HepG2 (cell line): ENCODE results near the gene DCTN3.

ENCODE experiments used
- CTCF ChIP-seq: sonication (generic); formaldehyde crosslinking; IDR thresholded peaks from 2 replicates; pipeline ENCODE4 v1.5.0; 2020; ENCODE audit warnings: mild to moderate bottlenecking, missing genetic modification reagents, moderate library complexity
- FOXK2 ChIP-seq: fragments of 450-650 bp; IDR thresholded peaks from 2 replicates; pipeline ENCODE4 v1.6.1; 2016
- POLR2A ChIP-seq, 2 experiments: IDR thresholded peaks; 2 replicates each; pipeline ENCODE4 v1.6.1; 2011; ENCODE audit warnings: low read depth in 2 of 2, low read length in 2 of 2, mild to moderate bottlenecking in 1 of 2, moderate library complexity in 1 of 2; ENCODE audit not compliant: insufficient read depth in 1 of 2
- SIN3A ChIP-seq: IDR thresholded peaks from 2 replicates; pipeline ENCODE4 v1.6.1; 2011; ENCODE audit warnings: low read depth, mild to moderate bottlenecking, control low read depth, low read length, borderline replicate concordance
- SP1 ChIP-seq, 2 experiments: fragments of 450-650 bp in 1 of 2; sonication (generic) in 1 of 2; formaldehyde crosslinking in 1 of 2; IDR thresholded peaks; 2 replicates each; pipeline versions ENCODE4 v1.4.0 to v1.6.1; 2016 to 2020; ENCODE audit warnings: missing genetic modification reagents in 1 of 2
- ZNF274 ChIP-seq: sonication (generic); formaldehyde crosslinking; IDR thresholded peaks from 2 replicates; pipeline ENCODE4 v1.5.1; 2020; ENCODE audit warnings: mild to moderate bottlenecking, missing genetic modification reagents
- TF ChIP-seq, protein P1 (sequence below), 2 experiments: IDR thresholded peaks; 2 replicates each; pipeline ENCODE4 v1.6.1; 2011 to 2012; ENCODE audit warnings: low read length in 2 of 2, borderline replicate concordance in 1 of 2, low read depth in 1 of 2, mild to moderate bottlenecking in 1 of 2, moderate library complexity in 1 of 2
- TF ChIP-seq, protein P2 (sequence below): IDR thresholded peaks from 2 replicates; pipeline ENCODE4 v1.6.1; 2016; ENCODE audit warnings: control low read depth

GRCh38 chr9:34585946-34586669, 34.2 kb downstream of the DCTN3 start:
- no peak for TF ChIP-seq CTCF (CRISPR knock-in tag)
- no peak for TF ChIP-seq SIN3A
- no peak for TF ChIP-seq SP1 (IDR thresholded peaks at IDR 0.05)
- TF ChIP-seq SP1 (CRISPR knock-in tag; IDR thresholded peaks at IDR 0.05) = no peak
- TF ChIP-seq POLR2A (IDR thresholded peaks at IDR 0.05; ENCODE audit: insufficient read depth in 1 of 2, low read depth in 2 of 2, low read length in 2 of 2) = no peak
- no peak for TF ChIP-seq FOXK2
- TF ChIP-seq, protein P1, sequence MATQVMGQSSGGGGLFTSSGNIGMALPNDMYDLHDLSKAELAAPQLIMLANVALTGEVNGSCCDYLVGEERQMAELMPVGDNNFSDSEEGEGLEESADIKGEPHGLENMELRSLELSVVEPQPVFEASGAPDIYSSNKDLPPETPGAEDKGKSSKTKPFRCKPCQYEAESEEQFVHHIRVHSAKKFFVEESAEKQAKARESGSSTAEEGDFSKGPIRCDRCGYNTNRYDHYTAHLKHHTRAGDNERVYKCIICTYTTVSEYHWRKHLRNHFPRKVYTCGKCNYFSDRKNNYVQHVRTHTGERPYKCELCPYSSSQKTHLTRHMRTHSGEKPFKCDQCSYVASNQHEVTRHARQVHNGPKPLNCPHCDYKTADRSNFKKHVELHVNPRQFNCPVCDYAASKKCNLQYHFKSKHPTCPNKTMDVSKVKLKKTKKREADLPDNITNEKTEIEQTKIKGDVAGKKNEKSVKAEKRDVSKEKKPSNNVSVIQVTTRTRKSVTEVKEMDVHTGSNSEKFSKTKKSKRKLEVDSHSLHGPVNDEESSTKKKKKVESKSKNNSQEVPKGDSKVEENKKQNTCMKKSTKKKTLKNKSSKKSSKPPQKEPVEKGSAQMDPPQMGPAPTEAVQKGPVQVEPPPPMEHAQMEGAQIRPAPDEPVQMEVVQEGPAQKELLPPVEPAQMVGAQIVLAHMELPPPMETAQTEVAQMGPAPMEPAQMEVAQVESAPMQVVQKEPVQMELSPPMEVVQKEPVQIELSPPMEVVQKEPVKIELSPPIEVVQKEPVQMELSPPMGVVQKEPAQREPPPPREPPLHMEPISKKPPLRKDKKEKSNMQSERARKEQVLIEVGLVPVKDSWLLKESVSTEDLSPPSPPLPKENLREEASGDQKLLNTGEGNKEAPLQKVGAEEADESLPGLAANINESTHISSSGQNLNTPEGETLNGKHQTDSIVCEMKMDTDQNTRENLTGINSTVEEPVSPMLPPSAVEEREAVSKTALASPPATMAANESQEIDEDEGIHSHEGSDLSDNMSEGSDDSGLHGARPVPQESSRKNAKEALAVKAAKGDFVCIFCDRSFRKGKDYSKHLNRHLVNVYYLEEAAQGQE (IDR thresholded peaks at IDR 0.05; ENCODE audit: borderline replicate concordance in 1 of 2, low read depth in 1 of 2, low read length in 2 of 2) = no peak
- TF ChIP-seq, protein P2, sequence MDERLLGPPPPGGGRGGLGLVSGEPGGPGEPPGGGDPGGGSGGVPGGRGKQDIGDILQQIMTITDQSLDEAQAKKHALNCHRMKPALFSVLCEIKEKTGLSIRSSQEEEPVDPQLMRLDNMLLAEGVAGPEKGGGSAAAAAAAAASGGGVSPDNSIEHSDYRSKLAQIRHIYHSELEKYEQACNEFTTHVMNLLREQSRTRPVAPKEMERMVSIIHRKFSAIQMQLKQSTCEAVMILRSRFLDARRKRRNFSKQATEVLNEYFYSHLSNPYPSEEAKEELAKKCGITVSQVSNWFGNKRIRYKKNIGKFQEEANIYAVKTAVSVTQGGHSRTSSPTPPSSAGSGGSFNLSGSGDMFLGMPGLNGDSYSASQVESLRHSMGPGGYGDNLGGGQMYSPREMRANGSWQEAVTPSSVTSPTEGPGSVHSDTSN (CRISPR knock-in tag) = no peak
- no peak for TF ChIP-seq ZNF274
